GM12892 (cell line): ENCODE measurements around the gene PDAP1.

Experiments
- POLR2A ChIP-seq: IDR thresholded peaks from 2 replicates; pipeline ENCODE4 v1.6.1; 2011; ENCODE audit warnings: low read depth, low read length, control low read depth
- POLR2AphosphoS5 ChIP-seq: IDR thresholded peaks from 2 replicates; pipeline ENCODE4 v1.6.1; 2011; ENCODE audit warnings: low read depth, low read length, control low read depth
- TAF1 ChIP-seq: IDR thresholded peaks from 2 replicates; pipeline ENCODE4 v1.6.1; 2011; ENCODE audit warnings: low read depth, mild to moderate bottlenecking, control low read depth, low read length, borderline replicate concordance

GRCh38 chr7:99394188-99394502 is 14.3 kb downstream of the PDAP1 start:
- TF ChIP-seq POLR2A = no peak
- no peak for TF ChIP-seq POLR2AphosphoS5
- TF ChIP-seq TAF1 = no peak
